NCI-H1930 (cell line): ENCODE results near the gene SMAD3.
"Not testable (repeated sequence)": the region's sequence is repeated elsewhere in the genome, so short reads cannot be mapped to it uniquely, and the experiment has no call there.

Experiments used
- DNase-seq, 2 experiments: peaks; one replicate each; lab custom pipeline; 2025; lab: John Stamatoyannopoulos, UW

Gene SMAD3

DNA sequence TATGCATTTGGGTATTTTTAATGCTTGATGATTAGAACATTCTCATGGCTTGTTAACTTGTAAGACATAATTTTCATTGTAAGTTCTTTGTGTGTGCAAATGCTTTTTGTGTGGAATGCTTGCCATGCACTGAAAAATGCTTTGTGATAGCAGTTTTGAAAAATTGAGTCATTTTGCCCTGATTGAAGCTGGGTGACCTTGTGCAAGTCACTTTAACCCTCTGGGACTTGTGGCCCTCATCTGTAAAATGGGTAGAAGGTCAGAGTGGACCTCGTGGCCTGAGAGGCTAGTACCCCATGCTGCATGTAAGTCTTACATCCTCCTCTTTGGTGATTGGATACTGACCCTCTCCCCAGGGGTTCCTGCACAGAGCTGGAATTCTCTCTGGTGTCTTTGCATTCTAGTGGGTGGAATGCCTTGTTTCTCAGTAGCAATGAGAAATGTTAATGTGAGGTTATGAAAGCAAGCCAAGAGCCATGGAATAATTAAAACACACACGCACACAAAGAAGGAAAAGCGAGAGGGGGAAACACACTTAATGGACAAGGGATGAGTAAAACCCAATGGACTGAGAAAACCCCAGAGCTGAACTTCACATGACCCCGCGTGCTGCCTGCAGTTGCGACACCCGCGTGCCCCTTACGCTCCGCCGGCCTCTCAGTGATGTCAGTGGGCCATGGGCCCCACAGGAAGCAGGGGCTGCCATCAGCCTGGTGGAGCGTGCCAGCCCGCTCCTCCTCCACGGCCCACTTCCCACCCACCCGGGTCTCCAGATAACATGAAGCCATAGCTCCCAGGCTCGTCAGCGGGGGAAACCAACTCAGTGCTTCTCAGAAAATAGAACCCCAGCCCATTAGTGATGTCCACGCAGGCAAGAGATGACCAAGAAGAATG is 44.0 kb downstream of the SMAD3 start:
- no peak for DNase-seq

GRCh38 chr15:67110361-67110781 is 45.0 kb downstream of the SMAD3 start:
- DNase-seq: no peak

- DNase-seq: no peak
Observed at GRCh38 chr15:67110958-67111864, 45.8 kb downstream of the SMAD3 start.

DNA sequence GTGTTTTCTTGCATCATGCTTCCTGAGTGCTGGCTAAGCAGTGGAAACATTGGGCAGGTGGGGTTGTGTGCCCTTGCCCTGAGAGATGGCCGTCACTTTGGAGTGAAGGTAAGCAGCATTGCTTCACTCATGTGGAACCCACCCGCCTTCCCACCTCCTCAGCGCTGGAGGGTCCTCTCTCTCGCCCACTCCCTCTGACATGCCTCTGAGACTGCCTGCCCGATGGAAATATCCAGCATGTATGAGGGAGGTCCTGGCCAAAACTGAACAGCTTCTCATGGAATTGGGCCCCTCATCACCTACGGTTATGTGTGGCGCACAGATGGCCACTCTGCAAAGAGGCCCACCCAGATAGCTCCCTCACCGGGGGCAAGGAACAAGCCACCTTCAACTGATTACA is 48.6 kb downstream of the SMAD3 start:
- no peak for DNase-seq

DNA sequence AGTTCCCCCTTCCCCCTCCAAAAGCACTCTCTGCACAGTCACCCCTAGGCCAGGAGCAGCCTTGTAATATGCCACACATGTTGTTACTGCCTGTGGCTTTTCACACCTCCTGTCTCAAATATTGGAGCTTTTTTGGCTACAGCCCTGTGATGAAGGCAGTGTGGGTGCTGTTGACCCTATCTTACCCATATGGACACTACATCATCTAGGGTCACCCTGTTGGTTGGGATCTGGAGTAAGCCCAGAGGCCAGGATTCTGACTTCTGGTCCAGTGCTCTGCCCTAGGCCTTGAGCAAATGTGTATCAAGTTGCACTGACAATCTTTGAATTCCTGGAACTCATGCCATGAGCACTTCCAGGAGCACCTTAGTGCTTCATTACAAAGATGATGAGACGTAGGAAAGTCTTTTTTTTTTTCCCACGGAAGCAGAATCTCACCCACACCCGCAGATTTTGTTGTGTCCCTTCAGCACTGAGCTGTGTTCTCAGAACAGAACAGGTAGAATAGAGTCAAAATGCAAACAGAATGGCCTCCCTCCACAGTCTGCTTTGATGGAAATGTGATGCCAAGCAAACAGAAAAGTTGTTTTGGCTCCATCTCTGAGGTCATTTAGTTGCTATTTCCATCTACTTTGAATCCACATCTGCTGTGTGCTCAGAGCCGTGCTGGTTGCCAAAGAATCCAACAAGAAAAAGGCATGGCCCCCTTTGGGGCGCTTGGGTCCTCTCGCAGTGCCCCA is 49.6 kb downstream of the SMAD3 start:
- no peak for DNase-seq

GRCh38 chr15:67115586-67115969 is 50.2 kb downstream of the SMAD3 start:
- DNase-seq: no peak

GRCh38 chr15:67116742-67117141 is 51.3 kb downstream of the SMAD3 start:
- no peak for DNase-seq

GRCh38 chr15:67117370-67117769 is 52.0 kb downstream of the SMAD3 start:
- no peak for DNase-seq

GRCh38 chr15:67118808-67119207 is 53.4 kb downstream of the SMAD3 start:
- no peak for DNase-seq

DNA sequence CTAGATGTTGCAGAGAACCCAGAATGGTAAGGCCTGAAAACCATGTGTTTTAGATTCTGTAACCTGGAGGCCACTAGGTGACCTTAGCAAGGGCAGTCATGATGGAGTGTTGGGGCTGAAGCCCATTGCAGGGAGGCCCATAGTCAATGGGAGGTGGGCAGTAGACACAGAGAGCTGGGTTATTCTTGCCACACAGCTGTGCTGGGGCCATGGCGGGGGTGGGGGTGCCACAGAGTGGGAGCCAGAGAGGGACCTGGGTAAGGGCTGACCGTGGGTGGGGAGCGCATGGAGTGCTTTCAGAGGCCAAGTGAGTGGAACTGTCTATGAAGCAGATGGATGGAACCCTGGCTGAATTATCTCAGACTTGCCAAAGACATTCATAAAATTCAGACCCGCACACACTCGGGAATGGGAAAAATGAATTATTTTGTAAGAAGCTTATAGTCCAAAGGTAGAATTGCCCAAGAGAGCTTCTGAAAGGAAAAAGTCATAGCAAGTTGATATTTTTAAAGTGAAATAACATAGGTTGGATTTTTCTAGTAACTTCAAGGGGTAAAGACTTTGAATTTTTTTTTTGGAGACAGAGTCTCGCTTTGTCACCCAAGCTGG is 53.9 kb downstream of the SMAD3 start:
- DNase-seq: no peak

GRCh38 chr15:67120009-67120838 is 54.8 kb downstream of the SMAD3 start:
- DNase-seq: no peak

DNA sequence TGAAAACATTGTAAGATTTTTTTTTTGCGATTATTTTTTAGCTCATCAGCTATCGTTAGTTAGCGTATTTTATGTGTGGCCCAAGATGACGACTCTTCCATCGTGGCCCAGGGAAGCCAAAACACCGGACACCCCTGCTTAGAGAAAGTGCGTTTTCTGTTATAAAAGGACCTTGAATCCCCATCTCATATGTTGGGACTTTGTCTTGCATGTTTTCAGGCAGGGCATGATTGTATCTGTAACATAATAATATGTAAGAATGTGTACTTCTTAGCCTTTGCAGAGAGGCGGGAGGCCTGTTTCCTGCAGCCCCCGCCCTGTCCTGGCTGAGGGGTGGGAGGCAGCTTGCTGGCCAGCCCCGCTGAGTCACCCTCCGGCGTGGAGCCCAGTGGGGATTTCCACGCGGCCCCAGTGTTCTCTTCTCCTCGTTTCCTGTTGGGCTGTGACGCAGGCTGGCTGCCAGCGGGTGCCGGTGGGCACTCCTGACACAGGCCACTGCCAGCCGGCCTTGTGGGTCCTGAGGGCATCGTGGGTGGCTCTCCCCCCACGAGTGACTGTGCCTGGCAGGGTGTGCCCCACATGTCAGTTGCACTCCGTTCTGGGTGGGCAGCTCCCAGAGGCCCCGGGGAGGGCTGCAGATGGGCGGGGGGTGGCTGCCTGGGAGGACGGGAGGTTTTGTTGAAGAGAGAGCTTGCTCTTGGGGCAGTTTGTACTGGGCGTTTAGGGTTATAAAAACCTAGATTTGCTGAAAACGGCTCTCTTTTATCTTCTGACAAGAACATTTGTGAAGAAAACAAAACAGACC is 55.6 kb downstream of the SMAD3 start:
- DNase-seq: no peak

- no peak for DNase-seq
Observed at GRCh38 chr15:67121644-67122605, 56.5 kb downstream of the SMAD3 start.

DNA sequence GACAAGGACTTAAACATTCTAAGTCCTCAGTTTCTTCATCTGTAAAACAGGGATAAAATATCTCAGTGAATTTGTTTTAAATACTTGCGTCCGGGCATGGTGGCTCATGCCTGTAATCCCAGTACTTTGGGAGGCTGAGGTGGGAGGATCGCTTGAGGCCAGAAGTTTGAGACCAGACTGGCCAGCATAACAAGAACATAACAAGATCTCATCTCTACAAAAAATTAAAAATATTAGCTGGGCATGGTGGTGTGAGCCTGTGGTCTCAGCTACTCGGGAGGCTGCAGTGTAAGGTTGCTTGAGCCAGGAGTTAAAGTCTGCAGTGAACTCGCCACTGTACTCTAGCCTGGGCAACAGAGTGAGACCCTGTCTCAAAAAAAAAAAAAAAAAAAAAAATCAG is 57.4 kb downstream of the SMAD3 start:
- not testable (repeated sequence) for DNase-seq

DNA sequence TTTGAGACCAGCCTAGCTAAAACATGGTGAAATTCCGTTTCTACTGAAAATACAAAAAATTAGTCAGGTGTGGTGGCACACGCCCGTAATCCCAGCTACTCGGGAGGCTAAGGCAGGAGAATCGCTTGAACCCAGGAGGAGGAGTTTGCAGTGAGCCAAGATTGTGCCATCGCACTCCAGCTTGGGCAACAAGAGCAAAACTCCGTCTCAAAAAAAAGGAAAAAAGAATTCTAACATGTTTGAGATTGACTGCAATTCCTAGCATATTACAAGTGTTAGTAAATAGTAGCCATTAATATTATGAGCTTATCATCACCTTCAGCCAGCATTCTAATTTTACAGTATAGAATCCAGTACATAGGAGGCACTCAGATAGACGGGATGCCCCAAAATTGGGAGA is 57.9 kb downstream of the SMAD3 start:
- DNase-seq: not testable (repeated sequence)

DNA sequence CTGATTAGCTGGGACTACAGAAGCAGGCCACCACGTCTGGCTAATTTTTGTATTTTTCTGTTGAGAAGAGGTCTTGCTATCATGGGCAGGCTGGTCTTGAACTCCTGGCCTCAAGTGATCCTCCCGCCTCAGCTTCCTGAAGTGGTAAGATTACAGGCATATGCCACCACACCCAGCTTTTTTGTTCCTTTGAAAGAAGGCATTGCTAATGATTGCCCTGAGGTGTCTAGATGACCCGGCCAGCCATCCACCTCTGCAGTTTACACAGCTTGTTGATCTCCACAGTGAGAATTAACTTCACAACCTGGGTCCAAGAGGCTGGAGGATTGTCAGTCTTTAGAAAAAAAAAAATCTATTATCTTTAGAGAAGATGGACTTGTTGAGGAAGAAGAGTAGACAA is 58.7 kb downstream of the SMAD3 start:
- DNase-seq: no peak

DNA sequence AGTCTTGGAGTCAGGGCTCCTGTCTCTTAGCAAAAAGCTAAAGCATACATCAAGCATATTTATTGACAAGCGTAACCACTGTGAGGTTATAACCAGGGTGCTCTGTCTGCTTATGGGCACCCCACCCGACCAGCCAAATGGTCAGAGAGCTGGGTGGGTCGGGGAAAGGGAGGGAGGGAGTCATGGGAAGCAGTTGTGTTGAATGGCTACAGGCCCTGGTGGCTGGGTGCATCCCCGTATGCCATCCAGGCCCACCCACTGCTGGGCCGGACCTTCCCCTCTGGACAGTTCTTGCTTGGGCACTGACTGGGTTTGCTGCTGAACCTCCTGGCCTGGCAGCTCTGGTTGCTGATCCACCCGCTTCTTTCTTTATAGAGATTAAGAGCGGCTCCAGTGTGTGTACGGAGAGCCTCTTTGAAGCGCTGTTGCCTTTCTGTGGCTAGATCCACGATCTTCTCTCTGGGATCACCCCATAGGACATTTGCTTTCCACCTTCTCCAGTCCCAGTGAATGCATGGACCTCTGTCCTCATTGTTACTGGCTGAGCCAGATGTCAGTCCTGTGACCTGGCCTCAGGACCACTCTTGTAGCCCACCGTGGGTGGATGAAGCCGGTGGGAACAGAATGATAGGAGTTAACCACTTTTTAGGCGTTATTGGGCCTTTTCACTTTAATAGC is 59.6 kb downstream of the SMAD3 start:
- DNase-seq: no peak
